K562 (cell line): ENCODE measurements around the gene ZMYND19. TPM values are rescaled to one million over a fixed set of nuclear protein-coding genes. Genes with fewer than 3 reads are reported as not detected.

Experiments
- BMI1 ChIP-seq: fragments of 150-350 bp; IDR thresholded peaks from 2 replicates; pipeline ENCODE4 v1.6.1; 2014; ENCODE audit warnings: low read length
- ETS1 ChIP-seq: conservative IDR thresholded peaks from 2 replicates; pipeline ENCODE4 v1.6.1; 2011; ENCODE audit warnings: low read depth, mild to moderate bottlenecking, low read length; ENCODE audit not compliant: control insufficient read depth
- MAFK ChIP-seq: IDR thresholded peaks from 2 replicates; pipeline ENCODE4 v1.6.1; 2011; ENCODE audit warnings: low read length, improper control_type of control experiment
- NCOR1 ChIP-seq: fragments of 450-650 bp; IDR thresholded peaks from 2 replicates; pipeline ENCODE4 v1.6.1; 2016; ENCODE audit warnings: mild to moderate bottlenecking, moderate library complexity
- NKRF ChIP-seq: fragments of 450-650 bp; IDR thresholded peaks from 2 replicates; pipeline ENCODE4 v1.6.1; 2016; ENCODE audit warnings: borderline replicate concordance
- POLR2A ChIP-seq: fragments of 450-650 bp; conservative IDR thresholded peaks from 2 replicates; pipeline ENCODE4 v1.6.1; 2016
- RBBP5 ChIP-seq: fragments of 200-600 bp; sonication (generic); IDR thresholded peaks from 2 replicates; pipeline ENCODE4 v1.6.1; 2012; ENCODE audit warnings: borderline replicate concordance, mild to moderate bottlenecking, low read length, control low read depth, inconsistent platforms; ENCODE audit not compliant: insufficient read depth, poor library complexity, severe bottlenecking
- RFX7 ChIP-seq: fragments of 250-450 bp; sonication (Bioruptor Pico); IDR thresholded peaks from 2 replicates; pipeline ENCODE4 v1.5.1; 2021; ENCODE audit warnings: mild to moderate bottlenecking
- SMARCE1 ChIP-seq: fragments of 450-650 bp; IDR thresholded peaks from 2 replicates; pipeline ENCODE4 v1.7.1; 2016; ENCODE audit warnings: mild to moderate bottlenecking
- SOX6 ChIP-seq: fragments of 450-650 bp; IDR thresholded peaks from 2 replicates; pipeline ENCODE4 v1.6.1; 2014; ENCODE audit warnings: mild to moderate bottlenecking
- TAF7 ChIP-seq: fragments of 450-650 bp; IDR thresholded peaks from 2 replicates; pipeline ENCODE4 v1.6.1; 2016; ENCODE audit warnings: missing genetic modification characterization, missing compliant biosample characterization
- TOE1 ChIP-seq, 2 experiments: fragments of 450-650 bp in 1 of 2; sonication (generic) in 1 of 2; formaldehyde crosslinking in 1 of 2; IDR thresholded peaks; 2 replicates each; pipeline versions ENCODE4 v1.7.1 to v1.8.0; 2016 to 2022; ENCODE audit warnings: borderline replicate concordance in 2 of 2, mild to moderate bottlenecking in 2 of 2, antibody characterized with exemption in 1 of 2, inconsistent platforms in 1 of 2, low read depth in 1 of 2, missing genetic modification reagents in 1 of 2, moderate library complexity in 1 of 2
- TSC22D4 ChIP-seq: fragments of 450-650 bp; IDR thresholded peaks from 2 replicates; pipeline ENCODE4 v1.6.1; 2016; ENCODE audit warnings: missing genetic modification characterization, missing biosample characterization, control low read depth
- XRCC5 ChIP-seq: fragments of 200-400 bp; formaldehyde crosslinking; IDR thresholded peaks from 2 replicates; pipeline ENCODE4 v1.6.1; 2017; ENCODE audit warnings: low read depth, mild to moderate bottlenecking, low read length
- YY1 ChIP-seq, 3 experiments: IDR thresholded peaks; 2 replicates each; pipeline ENCODE4 v1.6.1; 2011; ENCODE audit warnings: low read length in 2 of 3, mild to moderate bottlenecking in 2 of 3, moderate library complexity in 2 of 3, borderline replicate concordance in 1 of 3, control low read depth in 1 of 3, low read depth in 1 of 3; ENCODE audit not compliant: insufficient read depth in 3 of 3, insufficient replicate concordance in 2 of 3, control insufficient read depth in 1 of 3, insufficient read length in 1 of 3; ENCODE audit errors: extremely low read depth in 1 of 3
- ZBTB5 ChIP-seq: fragments of 450-650 bp; IDR thresholded peaks from 2 replicates; pipeline ENCODE4 v1.6.1; 2017; ENCODE audit warnings: antibody characterized with exemption
- ZNF197 ChIP-seq: fragments of 200-800 bp; sonication (Bioruptor generic); IDR thresholded peaks from 2 replicates; pipeline ENCODE4 v1.6.1; 2016; ENCODE audit warnings: low read depth, missing genetic modification characterization, missing compliant biosample characterization
- ZNF57 ChIP-seq: fragments of 450-650 bp; formaldehyde crosslinking; IDR thresholded peaks from 2 replicates; pipeline ENCODE4 v1.4.0; 2020; ENCODE audit warnings: mild to moderate bottlenecking, moderate library complexity
- ZNF764 ChIP-seq: fragments of 250-450 bp; sonication (Bioruptor Pico); IDR thresholded peaks from 2 replicates; pipeline ENCODE4 v1.4.0; 2020; ENCODE audit warnings: low read depth, mild to moderate bottlenecking, moderate library complexity
- ZNF766 ChIP-seq: fragments of 200-800 bp; sonication (Bioruptor generic); conservative IDR thresholded peaks from 2 replicates; pipeline ENCODE4 v1.6.1; 2016; ENCODE audit warnings: missing genetic modification characterization, missing compliant biosample characterization
- ZSCAN29 ChIP-seq: fragments of 450-650 bp; IDR thresholded peaks from 2 replicates; pipeline ENCODE4 v1.6.1; 2017
- polyA plus RNA-seq, 8 experiments: library from polyadenylated mRNA; depleted of rRNA in 4 of 8; stranded (reverse) in 5 of 8; unstranded in 3 of 8; fragments of >200 nt; fragmentation: Nextera tagmentation in 2 of 8; fragmentation: Illumina TruSeq in 1 of 8; extraction: Ambion mirVana in 2 of 8; extraction: Trizol in 1 of 8; gene quantifications; 2 replicates each; pipeline versions ENCODE4 v1.2.1 to v1.2.3, GENCODE V29; 2011 to 2014; ENCODE audit warnings: inconsistent platforms in 1 of 8, missing spikeins in 1 of 8
- total RNA-seq, 7 experiments: library from RNA; depleted of rRNA in 6 of 7; stranded (reverse); fragments of >200 nt in 6 of 7; fragmentation: Illumina TruSeq in 2 of 7; extraction: Trizol in 2 of 7; gene quantifications; 2 replicates each; pipeline versions ENCODE4 v1.2.1 to v1.2.3, GENCODE V29; 2011 to 2021; ENCODE audit warnings: low replicate concordance in 1 of 7

The ZMYND19 gene
- total and polyA plus RNA-seq, 9 of the 15 experiments (the other 6 are each of a cell fraction or from before 2014, with no cell fraction given): 1.0 to 86.7 (median 44.0) TPM

GRCh38 chr9:137611623-137612609, 21.6 kb upstream of the ZMYND19 start (continued):
- TF ChIP-seq ZBTB5: no peak
- peak in 2 of 3 experiments; percentile 74 to 89 for TF ChIP-seq YY1 (IDR thresholded peaks at IDR 0.05; ENCODE audit: borderline replicate concordance in 1 of 3, control insufficient read depth in 1 of 3, extremely low read depth in 1 of 3, insufficient read depth in 3 of 3, insufficient read length in 1 of 3, insufficient replicate concordance in 2 of 3, low read depth in 1 of 3, low read length in 2 of 3)
- TF ChIP-seq TSC22D4: no peak
- TF ChIP-seq RFX7 (CRISPR knock-in tag): no peak
- TF ChIP-seq TOE1 (IDR thresholded peaks at IDR 0.05; ENCODE audit: borderline replicate concordance): peak; percentile 80
- TF ChIP-seq TOE1 (CRISPR knock-in tag; IDR thresholded peaks at IDR 0.05; ENCODE audit: borderline replicate concordance, low read depth): no peak
- TF ChIP-seq ZNF57 (CRISPR knock-in tag): no peak
- no peak for TF ChIP-seq NKRF
- no peak for TF ChIP-seq ZSCAN29
- TF ChIP-seq XRCC5: no peak
- no peak for TF ChIP-seq ZNF197
- no peak for TF ChIP-seq TAF7
- no peak for TF ChIP-seq POLR2A
- TF ChIP-seq RBBP5: no peak
- no peak for TF ChIP-seq SOX6
- TF ChIP-seq SMARCE1: no peak
- TF ChIP-seq MAFK: no peak
- TF ChIP-seq NCOR1: no peak
- TF ChIP-seq ZNF764: no peak
- TF ChIP-seq ETS1: 0 out of 2 replicates have a peak, but pooled peaks have one; percentile 29
- TF ChIP-seq ZNF766 (CRISPR knock-in tag): no peak
- TF ChIP-seq BMI1: no peak
